Suprapubic skin (tissue), 4 donors: ENCODE measurements around the gene PRKD2. TPM values are rescaled to one million over a fixed set of nuclear protein-coding genes. Genes with fewer than 3 reads are reported as not detected.
"Not testable (repeated sequence)": the region's sequence is repeated elsewhere in the genome, so short reads cannot be mapped to it uniquely, and the experiment has no call there.

Experiments
- DNase-seq, 2 donors: peaks; one replicate each; pipeline ENCODE4 v3.0.0-alpha.2; 2019; ENCODE audit warnings: low spot score in 2 of 2
- H3K27ac ChIP-seq: fragments of 200-600 bp; sonication (generic); one replicate; pipeline ENCODE4 v1.5.1; 2019
- H3K27me3 ChIP-seq: fragments of 200-600 bp; sonication (generic); one replicate; pipeline ENCODE4 v1.5.1; 2019
- H3K36me3 ChIP-seq: fragments of 200-600 bp; sonication (generic); one replicate; pipeline ENCODE4 v1.5.1; 2019
- H3K4me1 ChIP-seq: fragments of 200-600 bp; sonication (generic); one replicate; pipeline ENCODE4 v1.5.1; 2019
- H3K4me3 ChIP-seq: fragments of 200-600 bp; sonication (generic); one replicate; pipeline ENCODE4 v1.5.1; 2019; ENCODE audit warnings: mild to moderate bottlenecking
- H3K9me3 ChIP-seq: fragments of 200-600 bp; sonication (generic); one replicate; pipeline ENCODE4 v1.5.1; 2019
- CTCF ChIP-seq, 2 donors: fragments of 200-600 bp in 1 of 2; fragments of 450-650 bp in 1 of 2; sonication (generic) in 1 of 2; IDR thresholded peaks; one replicate each; pipeline ENCODE4 v1.5.1; 2016 to 2019; ENCODE audit warnings: antibody characterized with exemption in 2 of 2, mild to moderate bottlenecking in 1 of 2, moderate library complexity in 1 of 2
- EP300 ChIP-seq: sonication (generic); formaldehyde crosslinking; IDR thresholded peaks from one replicate; pipeline ENCODE4 v1.6.1; 2017; ENCODE audit warnings: antibody characterized with exemption
- POLR2A ChIP-seq, 2 donors: fragments of 450-650 bp; IDR thresholded peaks; one replicate each; pipeline ENCODE4 v1.6.1; 2017; ENCODE audit warnings: antibody characterized with exemption in 2 of 2, mild to moderate bottlenecking in 2 of 2, moderate library complexity in 2 of 2
- POLR2AphosphoS5 ChIP-seq, 3 donors: sonication (generic); formaldehyde crosslinking; IDR thresholded peaks; one replicate each; pipeline ENCODE4 v1.6.1; 2017; ENCODE audit warnings: antibody characterized with exemption in 3 of 3
- WGBS: methylation state at CpG from one replicate; pipeline ENCODE4 v1.1.5; 2018; 5-methylcytosine and 5-hydroxymethylcytosine counted together
- total RNA-seq, 4 donors: library from RNA; depleted of rRNA; stranded (reverse); fragments of >200 nt; gene quantifications; one replicate each; pipeline ENCODE4 v1.1.0, GENCODE V29; 2016

Gene PRKD2
- 100 to 1,000 TPM in 1 of 4 donors, 10 to 100 TPM in 3; 51.5 to 136 (median 61.2) TPM for total RNA-seq

- DNase-seq: peak; percentile 95 to 96
- WGBS: 0% methylated on average over 3 of the region's 52 CpGs
- Histone ChIP-seq H3K36me3 (peaks cover 26% of the 10 kb centered on the region), H3K4me1 (peaks cover 43% of the 10 kb centered on the region), H3K27ac (peak within 1 kb of the TSS; percentile 84), H3K4me3 (peak within 1 kb of the TSS; percentile 80), H3K27me3 (no peaks in the 10 kb centered on the region), H3K9me3 (no peaks in the 10 kb centered on the region)
- TF ChIP-seq POLR2A (IDR thresholded peaks at IDR 0.05): no peak
- no peak for TF ChIP-seq POLR2AphosphoS5 (IDR thresholded peaks at IDR 0.05)
- TF ChIP-seq EP300: no peak
- no peak for TF ChIP-seq CTCF (IDR thresholded peaks at IDR 0.05)
Measured at GRCh38 chr19:46717034-46717715, at the start of gene PRKD2. Gene PRKD2, minus strand, starts transcription at chr19:46717114. Its CDS starts 744 bp downstream, at chr19:46716370.

GRCh38 chr19:46764817-46765291 lies 47.9 kb upstream of the PRKD2 start:
- Histone ChIP-seq H3K27me3 (no peaks in the 10 kb centered on the region), H3K27ac (peak overlapping the region; percentile 76), H3K4me1 (peaks cover 42% of the 10 kb centered on the region), H3K9me3 (no peaks in the 10 kb centered on the region), H3K36me3 (no peaks in the 10 kb centered on the region), H3K4me3 (no peak overlapping the region)
- DNase-seq: no peak
- 48% methylated on average over 10 of the region's 11 CpGs for WGBS
- TF ChIP-seq POLR2A (IDR thresholded peaks at IDR 0.05): no peak
- no peak for TF ChIP-seq POLR2AphosphoS5 (IDR thresholded peaks at IDR 0.05)
- no peak for TF ChIP-seq EP300
- no peak for TF ChIP-seq CTCF (IDR thresholded peaks at IDR 0.05)

- Histone ChIP-seq H3K27me3 (no peaks in the 10 kb centered on the region), H3K4me3 (no peak overlapping the region), H3K4me1 (peaks cover 53% of the 10 kb centered on the region), H3K27ac (peak overlapping the region; percentile 83), H3K9me3 (no peaks in the 10 kb centered on the region), H3K36me3 (no peaks in the 10 kb centered on the region)
- no peak for DNase-seq
- TF ChIP-seq POLR2A (IDR thresholded peaks at IDR 0.05) (no peak), EP300 (no peak), POLR2AphosphoS5 (IDR thresholded peaks at IDR 0.05) (no peak), CTCF (IDR thresholded peaks at IDR 0.05) (no peak)
- WGBS: 35% methylated on average over 6 of the region's 6 CpGs
Measured at GRCh38 chr19:46762245-46762890, 45.5 kb upstream of the PRKD2 start.

- peaks cover 3% of the 10 kb centered on the region for H3K36me3 ChIP-seq
- H3K9me3 ChIP-seq: no peaks in the 10 kb centered on the region
- no peak overlapping the region for H3K4me3 ChIP-seq
- peak overlapping the region; percentile 83 for H3K27ac ChIP-seq
- DNase-seq: no peak
- 58% methylated on average over 5 of the region's 5 CpGs for WGBS
- TF ChIP-seq POLR2AphosphoS5 (IDR thresholded peaks at IDR 0.05) (peak in 1 of 3 donors; percentile 80), EP300 (no peak)
- H3K4me1 ChIP-seq: peaks cover 56% of the 10 kb centered on the region
- no peaks in the 10 kb centered on the region for H3K27me3 ChIP-seq
Measured at GRCh38 chr19:46761418-46761831, 44.5 kb upstream of the PRKD2 start.

GRCh38 chr19:46760897-46761296 lies 44.0 kb upstream of the PRKD2 start:
- not testable (repeated sequence) for H3K4me3 ChIP-seq, H3K27me3 ChIP-seq, H3K36me3 ChIP-seq, H3K9me3 ChIP-seq, DNase-seq
- 62% methylated on average over 4 of the region's 4 CpGs for WGBS
- Histone ChIP-seq H3K27ac (peak overlapping the region; percentile 83), H3K4me1 (peaks cover 56% of the 10 kb centered on the region)

GRCh38 chr19:46760363-46760762 lies 43.4 kb upstream of the PRKD2 start:
- H3K27me3 ChIP-seq: no peaks in the 10 kb centered on the region
- no peaks in the 10 kb centered on the region for H3K9me3 ChIP-seq
- WGBS: 79% methylated on average over 4 of the region's 5 CpGs
- H3K4me3 ChIP-seq: no peak overlapping the region
- no peak for DNase-seq
- peak overlapping the region; percentile 83 for H3K27ac ChIP-seq
- TF ChIP-seq CTCF (IDR thresholded peaks at IDR 0.05) (no peak), EP300 (no peak), POLR2AphosphoS5 (IDR thresholded peaks at IDR 0.05) (no peak), POLR2A (IDR thresholded peaks at IDR 0.05) (no peak)
- H3K4me1 ChIP-seq: peaks cover 54% of the 10 kb centered on the region
- H3K36me3 ChIP-seq: peaks cover 10% of the 10 kb centered on the region
